GDM1 (cell line): Measurements from ENCODE around the gene SLC25A11.
A peak's percentile ranks its signal among the peaks of the same experiment; 100 is the strongest.

Experiments used
- DNase-seq: peaks from one replicate; lab custom pipeline; 2025; lab: John Stamatoyannopoulos, UW

The SLC25A11 gene, protein sequence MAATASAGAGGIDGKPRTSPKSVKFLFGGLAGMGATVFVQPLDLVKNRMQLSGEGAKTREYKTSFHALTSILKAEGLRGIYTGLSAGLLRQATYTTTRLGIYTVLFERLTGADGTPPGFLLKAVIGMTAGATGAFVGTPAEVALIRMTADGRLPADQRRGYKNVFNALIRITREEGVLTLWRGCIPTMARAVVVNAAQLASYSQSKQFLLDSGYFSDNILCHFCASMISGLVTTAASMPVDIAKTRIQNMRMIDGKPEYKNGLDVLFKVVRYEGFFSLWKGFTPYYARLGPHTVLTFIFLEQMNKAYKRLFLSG

DNA sequence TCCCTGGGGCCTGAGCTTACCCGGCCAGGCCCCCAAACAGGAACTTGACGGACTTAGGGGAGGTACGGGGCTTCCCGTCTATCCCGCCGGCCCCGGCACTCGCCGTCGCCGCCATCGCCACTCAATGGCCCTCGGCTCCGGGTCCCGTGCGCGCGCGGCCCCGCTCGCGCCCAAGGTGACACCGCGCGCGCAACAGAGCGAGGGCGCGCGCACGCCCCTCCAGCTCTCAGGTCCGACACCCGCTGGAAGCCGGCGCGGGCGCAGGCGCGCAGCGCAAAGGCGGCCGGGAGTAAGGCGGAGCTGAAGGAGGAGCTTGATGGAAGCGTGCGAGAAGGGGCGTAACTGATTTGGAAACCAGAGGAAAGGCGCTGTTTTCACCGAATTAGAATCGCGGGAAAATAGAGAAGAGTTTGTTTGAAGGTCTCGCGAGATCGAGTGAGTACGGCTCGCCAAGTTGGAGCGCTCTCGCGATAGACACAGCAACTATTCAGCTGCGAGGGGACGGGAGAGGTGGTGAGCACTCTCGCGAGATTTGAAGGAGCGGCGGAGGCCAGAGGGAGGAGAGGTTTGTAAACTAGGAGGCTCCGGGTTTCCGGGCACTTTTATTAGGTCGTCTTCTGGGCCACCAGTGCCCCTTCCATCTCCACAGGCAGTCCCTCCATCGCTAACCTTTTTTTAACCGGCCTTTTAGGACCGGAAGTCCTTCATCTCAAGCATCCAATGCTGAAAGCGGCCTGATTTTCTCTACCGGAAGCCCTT, at the start of gene SLC25A11, which contains the start of gene RNF167:
SLC25A11 (minus strand) TSS at position 251 of the 759 bp plus-strand sequence; CDS start at position 115, 136 bp downstream.
RNF167 (plus strand) TSS at position 473 of the 759 bp plus-strand sequence. CDS start 642 bp downstream, outside the sequence.
- DNase-seq: peak; percentile 99

DNA sequence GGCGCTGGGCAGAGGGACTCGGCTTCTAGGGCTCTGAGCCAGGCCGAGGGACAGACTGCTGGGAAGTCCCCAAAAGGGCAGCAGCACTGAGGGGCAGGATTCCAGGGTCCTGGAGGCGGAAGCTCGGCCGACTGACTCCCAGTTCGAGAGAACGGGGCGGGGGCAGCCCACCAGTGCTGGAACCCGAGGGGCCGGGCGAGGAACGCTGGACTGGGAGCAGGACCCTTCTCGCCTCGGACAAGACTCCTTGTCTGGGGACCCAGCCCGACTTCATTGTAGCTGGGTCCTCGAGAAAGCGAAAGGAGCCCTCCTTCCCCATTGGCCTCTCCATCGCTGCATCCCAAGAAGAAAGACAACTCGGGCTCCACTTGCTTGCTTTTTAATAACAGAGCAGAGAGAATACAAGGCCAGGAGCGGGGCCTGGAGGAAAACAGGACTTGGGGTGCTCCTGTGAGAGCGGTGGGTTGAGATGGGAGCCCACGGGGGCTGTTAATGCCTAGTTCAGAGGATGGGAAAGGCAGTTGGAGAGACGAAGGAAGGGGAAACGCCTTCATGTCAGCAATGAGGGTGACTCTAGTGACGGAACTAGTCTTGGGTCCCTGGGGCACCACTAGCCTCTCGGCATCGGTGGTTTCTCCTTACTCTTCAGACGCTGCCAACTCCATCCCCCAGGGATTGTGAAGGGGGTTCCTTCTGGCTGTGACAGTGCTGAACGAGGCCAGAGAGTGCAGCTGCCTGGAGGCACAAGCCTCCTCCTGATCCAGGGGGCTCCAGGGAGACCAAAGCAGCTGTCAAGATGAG, 48.1 kb upstream of the SLC25A11 start:
- no peak for DNase-seq

DNA sequence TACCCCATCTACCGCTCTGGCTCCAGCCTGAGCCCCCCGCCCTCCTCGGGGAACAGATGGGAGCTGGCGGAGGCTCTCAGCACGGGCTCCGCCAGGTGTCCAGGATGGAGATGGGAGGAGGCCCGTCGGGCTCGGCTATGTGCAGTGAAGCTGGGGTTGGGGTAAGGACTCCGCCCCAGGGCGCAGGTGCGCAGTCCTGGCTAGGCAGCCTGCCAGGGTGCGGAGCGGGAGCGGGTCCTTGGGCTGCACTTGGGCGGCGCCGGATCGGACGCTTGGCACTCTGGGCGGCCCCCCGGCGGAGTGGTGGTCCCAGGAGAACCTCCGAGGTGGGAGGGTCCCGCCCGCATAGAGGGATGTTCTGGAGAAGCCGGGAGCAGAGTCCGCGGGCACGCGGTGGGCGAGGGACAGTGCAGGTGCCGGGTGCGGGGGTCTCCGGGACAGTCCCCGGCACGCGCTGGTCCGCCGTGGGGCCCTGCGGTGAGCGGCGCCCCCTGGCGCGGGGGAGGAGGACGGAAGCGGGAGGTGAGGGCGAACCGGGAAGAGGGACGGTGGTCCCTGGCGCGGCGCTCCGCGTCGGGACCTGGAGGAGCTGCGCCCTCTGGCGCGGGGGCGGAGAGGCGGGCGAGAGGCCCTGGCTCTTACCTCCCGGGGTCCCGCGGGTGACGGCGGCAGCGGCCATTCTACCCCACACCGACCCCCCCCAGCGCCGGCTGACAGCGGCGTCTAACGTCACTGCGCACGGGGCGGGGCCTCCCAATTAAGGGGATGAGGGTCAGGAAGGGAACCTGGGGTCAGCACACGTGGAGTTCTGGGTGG, 47.3 kb upstream of the SLC25A11 start, which contains the start of gene CAMTA2:
CAMTA2 (minus strand) TSS at position 725 of the 816 bp plus-strand sequence. CDS start 1,453 bp downstream, outside the sequence.
- peak; percentile 80 for DNase-seq

DNA sequence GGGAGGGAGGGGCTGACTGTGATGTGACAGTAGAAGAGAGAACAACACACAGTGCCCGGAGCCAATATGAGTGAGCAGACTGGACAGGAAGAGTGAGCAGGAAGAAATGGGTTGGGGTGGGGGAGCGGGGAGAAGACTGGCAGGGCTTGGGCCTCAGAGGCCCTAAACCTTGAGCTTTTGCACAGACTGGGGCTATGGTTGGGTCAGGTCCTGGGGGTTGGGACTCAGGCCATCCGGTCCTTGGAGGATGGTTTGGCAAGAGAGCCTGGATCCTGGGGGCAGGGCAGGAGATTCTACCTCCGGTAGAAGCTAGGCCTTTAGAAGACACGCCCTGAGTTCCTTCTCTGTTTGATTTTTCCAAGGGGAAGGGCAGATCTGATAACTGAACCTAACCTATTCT, 46.6 kb upstream of the SLC25A11 start:
- no peak for DNase-seq

DNA sequence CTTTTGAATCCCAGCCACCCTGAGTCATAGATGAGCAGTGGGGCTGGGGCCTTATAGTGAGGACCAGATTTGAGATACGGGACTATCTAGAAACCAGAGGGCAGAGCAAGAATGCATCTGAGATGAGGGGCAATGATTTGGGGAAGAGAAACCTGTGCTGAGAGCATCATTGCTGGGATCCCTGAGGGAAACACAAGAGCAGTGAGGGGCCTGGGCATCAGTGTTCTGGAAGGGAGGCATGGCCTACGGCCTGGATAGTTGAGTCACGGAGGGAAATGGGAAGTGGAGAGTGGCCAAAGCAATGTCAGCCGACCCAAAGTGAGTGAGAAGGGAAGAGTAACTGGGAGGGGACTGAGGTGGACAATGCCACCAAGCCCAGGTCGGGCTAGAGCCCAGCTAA, 42.5 kb upstream of the SLC25A11 start:
- no peak for DNase-seq

DNA sequence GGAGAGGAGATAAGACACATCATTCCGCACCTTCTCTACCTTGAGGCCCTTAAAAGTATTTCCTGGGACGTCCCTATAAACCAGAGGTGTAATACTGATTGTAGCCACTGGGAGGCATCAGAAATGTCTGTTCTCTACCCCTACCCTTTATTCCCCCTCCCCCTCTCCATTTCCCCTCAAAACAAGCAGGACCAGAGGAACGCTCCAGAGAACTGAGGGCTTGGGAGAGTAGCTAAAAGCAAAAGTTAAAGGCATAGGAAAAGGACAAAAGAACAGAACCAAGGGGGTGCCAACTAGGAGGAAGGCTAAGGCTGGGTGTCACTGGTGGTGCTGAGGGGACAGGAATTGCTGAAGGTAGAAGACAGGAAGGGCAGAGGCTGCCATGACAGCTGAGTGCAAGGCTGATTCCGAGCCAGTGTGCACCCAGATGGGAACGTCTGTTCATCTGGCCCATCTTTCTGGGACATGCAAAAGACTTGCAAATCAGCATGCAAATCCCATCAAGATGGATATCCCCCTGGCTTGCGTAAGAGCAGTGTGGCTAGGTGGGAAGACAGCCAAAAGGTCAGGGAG, 40.9 kb upstream of the SLC25A11 start:
- DNase-seq: peak; percentile 53

DNA sequence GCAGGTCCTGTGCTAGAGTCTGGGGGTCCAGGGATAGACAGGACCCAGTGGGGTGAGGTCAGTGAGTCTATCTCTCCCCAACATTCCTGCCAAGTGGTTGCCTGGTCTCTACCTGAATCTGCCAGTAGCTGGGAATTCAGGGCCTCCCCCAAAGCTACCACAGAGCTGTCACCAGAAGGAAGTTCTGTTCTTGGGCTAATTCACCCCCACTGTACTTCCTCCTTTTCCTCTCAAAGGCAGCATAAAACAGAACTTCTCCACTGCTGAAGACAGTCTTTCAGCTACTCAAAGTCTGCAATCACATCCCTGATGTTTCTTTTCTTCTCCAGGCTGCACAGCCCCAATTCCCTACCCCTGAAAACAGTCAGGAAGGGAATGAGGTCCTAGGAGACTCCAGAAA, 38.9 kb upstream of the SLC25A11 start:
- peak; percentile 73 for DNase-seq

DNA sequence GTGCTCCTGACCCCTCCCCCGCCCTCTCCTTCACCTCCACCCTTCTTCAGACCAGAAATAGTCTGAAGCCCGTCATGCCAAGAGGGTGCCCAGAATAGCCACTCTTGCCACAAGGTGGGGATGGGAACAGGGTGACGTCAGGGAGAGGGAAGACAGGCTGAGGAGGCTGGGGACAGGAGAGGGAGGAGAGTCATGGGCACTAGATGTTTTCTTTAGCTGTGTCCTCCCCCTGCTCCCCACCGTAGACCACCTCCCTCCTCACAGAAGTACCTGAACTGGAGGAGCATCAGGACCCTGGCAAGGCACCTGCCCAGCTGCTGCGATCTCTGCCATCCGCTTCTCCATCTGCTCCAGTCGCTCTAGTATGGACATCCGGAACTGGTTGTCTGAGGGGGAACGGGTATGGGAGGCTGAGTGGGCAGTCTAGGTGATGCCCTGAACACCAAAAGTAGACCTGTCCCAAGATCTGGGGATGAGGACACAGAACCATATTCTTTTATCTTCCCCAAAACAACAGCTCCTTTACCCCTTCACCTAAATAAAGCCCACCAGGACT, 34.3 kb upstream of the SLC25A11 start:
- DNase-seq: no peak

DNA sequence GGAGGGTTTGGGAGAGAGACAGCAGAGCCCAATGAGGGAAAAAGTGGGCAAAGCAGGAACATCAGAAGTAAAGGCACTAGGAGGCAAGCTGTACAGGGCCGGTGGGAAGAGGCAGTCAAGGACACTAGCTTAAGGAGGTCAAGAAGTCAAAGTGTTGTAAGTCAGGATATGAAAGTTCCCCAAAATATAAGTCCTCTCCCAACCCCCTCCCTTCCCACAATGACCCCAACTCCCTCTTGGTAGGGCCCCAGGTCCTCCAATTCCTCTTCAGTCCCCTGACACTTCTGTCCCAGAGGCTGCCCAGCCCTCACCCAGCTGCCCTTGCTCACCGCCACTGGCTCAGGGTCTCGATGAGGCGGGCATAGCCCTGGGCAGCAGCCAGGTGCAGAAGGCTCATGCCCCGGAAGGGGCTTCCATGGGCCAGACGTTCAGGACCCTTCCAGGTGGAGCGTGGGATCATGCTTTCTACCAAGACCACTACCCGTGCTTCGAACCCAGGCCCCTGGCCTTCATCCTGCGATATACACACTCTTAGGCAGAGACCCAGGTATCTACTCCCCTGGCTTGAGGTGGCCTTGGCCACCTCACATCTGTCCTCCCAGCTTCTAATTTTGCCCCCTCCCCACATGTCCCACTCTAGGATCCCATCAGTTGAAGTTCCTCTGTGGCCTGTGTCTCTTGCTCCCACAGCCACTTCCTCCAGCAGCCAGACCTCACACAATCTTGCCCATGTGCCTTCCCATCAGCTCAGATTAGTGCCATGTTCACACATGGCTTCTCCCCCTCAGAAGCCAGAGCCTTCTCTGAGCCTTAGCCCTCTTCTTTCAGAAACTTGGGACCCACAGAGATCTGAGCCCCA, 33.6 kb upstream of the SLC25A11 start:
- no peak for DNase-seq

DNA sequence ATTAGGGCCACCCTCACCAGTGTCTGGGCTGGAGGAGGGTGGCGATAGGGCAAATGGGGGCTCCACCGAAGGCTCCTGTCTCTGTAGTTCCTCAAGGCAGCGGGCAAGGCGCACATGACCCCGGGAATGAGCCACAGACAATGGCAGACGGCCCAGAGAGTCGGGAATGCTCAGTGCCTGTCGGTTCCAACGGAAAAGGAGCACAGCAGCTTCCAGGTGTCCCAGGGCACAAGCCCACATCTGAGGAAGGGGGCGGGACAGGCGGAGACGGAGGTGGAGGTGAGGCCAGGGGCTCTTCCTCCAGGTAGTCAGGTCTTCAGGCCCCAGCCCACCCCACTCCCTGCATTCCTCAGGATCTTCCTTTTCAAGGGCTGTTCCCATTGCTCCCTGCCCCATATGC, 32.9 kb upstream of the SLC25A11 start:
- DNase-seq: no peak

DNA sequence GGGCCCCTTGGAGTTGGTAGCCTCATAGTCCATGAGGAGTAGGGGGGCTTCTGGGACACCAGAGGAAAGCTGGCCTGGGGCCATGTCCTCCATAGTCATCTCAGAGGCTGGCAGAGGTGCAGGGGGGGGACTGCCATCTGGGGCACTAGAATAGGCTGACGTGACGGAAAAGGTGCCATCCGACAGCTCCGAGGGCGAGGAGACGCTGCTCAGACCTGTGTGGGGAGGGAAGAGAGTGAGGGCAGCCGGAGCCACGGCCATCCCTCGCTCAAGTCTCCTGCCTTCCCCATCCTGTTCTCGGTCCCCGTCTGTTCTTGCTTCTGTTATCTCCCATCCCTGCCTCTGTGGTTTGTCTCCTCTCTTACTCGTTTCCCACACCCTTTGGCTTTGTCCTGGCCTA, 32.5 kb upstream of the SLC25A11 start:
- DNase-seq: no peak

DNA sequence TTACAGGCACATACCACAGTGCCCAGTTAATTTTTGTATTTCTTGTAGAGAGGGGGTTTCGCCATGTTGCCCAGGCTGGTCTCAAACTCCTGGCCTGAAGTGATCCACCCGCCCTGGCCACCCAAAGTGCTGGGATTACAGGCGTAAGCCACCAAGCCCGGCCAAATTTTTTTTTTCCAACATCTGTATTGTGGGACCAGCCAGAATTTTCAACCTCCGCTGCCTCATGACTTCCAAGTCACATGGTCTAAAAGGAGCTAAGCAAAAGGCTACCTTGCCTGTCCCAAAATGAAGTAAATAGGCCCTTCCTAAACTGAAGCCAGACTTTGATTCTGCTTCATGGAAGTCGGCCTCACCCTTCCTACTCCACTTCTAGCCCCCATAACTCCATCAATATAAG, 32.0 kb upstream of the SLC25A11 start:
- no peak for DNase-seq

DNA sequence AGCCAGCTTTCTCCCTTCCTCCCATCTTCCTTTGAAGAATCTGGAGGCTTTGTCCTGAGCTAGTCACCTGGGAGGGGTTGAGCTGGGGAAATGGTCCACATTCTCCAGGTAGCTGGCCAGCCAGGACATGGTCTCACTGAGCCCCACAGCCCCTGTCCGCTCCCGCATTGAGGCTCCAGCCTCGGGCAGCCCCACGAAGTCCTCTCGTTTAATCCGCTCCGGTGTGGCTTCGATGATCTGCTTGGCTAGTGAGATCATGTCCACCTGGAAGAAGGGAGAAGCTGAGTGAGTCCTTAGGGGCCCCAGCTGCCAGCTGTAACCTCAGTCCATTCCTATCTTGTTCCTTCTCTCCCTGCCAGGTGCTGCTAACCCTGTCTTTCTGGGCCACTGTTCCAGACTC, 30.4 kb upstream of the SLC25A11 start:
- no peak for DNase-seq

DNA sequence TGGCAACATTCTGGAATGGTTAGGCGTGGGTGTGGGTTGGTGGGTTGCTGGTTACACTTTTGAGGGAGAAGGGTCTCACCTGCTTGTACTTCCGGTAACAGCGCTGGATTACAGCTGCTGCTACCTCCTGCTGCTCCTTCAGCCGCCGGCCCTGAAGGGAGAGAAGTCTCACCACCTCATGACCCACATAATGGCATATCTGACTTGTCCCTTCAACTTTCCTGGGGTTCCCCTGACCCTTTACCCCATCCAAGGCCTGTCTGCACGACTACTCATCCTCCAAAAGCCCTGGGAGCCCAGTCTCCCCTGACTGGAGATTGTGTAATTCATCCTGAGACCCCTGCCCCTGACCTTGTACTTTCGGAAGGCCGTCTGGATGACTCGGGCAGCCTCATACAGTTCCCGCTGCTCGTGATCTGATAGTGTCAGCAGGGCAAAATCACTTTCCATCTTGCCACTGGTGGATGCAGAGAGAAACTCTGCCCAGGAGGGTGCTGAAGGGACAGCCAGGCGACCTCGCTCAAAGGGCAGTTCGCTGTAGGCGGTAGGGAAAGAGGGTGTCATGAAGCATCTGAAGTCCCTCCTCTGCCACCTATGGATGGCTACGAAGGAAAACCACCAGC, 29.8 kb upstream of the SLC25A11 start:
- no peak for DNase-seq

DNA sequence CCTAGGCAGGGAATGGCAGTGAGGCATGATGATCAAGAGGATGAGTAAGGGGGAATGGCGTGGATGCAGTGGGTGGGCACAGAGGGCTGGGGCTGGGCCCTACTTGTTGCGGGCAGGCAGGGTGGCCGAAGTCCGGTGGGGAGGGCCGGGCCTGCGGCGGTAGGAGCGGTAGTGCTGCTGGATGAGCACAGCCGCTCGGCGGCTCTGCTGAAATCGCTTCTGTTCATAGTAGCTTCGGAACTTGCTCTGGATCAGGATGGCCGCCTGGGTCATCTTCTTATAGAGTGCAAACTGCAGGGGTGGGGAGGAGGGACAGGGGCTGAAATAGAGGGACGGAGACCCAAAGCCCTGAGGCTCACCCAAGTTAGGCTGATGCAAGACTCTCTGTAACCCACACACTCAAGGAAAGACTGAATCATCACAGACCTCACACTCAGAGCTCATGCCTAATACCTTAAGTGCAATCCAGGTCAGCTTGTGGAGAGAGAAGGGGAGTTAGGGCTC, 29.3 kb upstream of the SLC25A11 start:
- DNase-seq: no peak

DNA sequence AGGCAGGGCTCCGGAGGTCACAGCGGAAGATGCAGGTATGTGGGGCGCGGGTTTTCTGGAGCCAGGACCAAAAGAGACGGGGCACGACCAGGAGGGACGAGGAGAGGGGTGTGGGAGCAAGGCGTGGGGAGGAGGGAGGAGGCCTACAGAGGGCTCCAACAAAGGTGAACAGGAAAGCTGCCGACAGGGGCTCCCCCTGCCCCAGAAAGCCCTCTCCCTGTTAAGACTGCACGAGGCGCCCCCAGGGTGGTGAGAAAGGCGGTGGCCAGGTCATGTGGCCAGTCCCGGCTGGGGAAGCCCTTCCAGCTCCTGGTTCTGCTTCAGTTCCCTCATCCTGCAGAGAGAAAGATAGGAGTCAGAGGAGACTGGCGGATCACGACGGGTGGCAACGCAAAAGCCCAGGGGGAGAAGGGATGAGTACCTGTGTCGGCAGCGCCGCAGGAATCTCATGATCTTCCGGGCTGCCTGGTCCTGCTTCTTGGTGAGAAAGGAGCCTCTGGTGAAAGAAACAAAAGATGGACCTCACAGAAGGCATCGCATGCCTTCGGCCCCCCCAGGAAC, 28.7 kb upstream of the SLC25A11 start:
- DNase-seq: no peak

DNA sequence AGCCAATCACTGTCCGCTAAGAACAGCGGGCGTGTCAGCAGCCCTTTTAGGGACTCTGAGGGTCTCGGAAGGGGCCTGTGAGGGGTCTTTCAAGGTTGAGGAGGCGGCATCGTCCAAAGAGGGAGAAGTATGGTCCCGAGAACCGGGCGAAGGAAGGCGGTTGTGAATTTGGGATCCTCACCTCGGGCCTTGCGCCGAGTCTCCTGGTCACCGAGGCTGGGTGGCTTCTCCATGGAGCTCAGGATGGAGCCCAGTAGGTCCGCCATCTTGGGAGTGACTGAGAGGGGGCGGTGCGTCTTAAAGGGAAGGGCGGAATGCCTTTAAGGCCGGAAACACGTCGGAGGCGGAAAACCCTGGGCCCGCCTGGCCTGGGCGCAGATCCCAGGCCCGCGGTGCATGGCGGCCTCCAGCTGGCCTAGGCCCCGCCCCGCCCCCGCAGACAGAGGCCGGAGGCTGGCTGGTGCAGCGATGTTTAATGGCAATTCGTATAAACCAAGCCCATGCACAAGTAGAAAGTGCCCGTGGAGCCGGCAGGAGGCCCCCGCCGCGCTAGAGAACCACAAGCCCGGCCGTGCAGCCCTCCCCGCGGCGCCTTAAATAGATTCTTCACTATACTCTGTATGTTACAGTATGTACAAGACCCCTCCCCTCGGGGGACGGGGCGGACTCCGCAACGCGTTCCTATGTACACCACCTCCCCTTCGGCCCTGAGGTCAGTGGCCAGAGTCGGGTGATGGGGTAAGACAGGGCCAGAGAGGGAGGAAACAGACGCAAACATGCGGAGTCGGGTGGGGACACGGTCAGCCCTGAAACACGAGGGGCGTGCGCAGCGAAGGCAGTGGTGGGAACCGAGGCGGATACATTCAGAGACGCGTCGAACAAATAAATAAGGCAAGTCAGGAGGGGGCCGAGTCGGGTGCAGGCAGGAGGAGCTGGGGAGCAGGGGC, 28.0 kb upstream of the SLC25A11 start, which contains the start of gene SPAG7:
SPAG7 (minus strand) TSS at position 279 of the 947 bp plus-strand sequence; CDS start at position 266, 13 bp downstream.
- peak; percentile 95 for DNase-seq
